NCI-H1694 (cell line): ENCODE data around the gene CALHM4.
"Not testable (repeated sequence)": the region's sequence is repeated elsewhere in the genome, so short reads cannot be mapped to it uniquely, and the experiment has no call there.

Experiments used
- DNase-seq: peaks from one replicate; lab custom pipeline; 2025; lab: John Stamatoyannopoulos, UW

The CALHM4 gene

GRCh38 chr6:116577486-116577885 lies 23.9 kb downstream of the CALHM4 start:
- DNase-seq, result no peak

GRCh38 chr6:116578335-116578734 lies 24.8 kb downstream of the CALHM4 start:
- DNase-seq, result no peak

- DNase-seq, result no peak
These were observed 25.6 kb downstream of the CALHM4 start for GRCh38 chr6:116579143-116579542.

GRCh38 chr6:116580198-116580597 lies 26.6 kb downstream of the CALHM4 start:
- no peak for DNase-seq

GRCh38 chr6:116586276-116586675 lies 32.7 kb downstream of the CALHM4 start:
- no peak for DNase-seq

GRCh38 chr6:116586738-116587137 lies 33.2 kb downstream of the CALHM4 start:
- no peak for DNase-seq

- no peak for DNase-seq
These were observed 41.7 kb downstream of the CALHM4 start for GRCh38 chr6:116595247-116595646.

- DNase-seq, result no peak
These were observed 43.3 kb downstream of the CALHM4 start for GRCh38 chr6:116596815-116597214.

- DNase-seq, result not testable (repeated sequence)
These were observed 50.4 kb downstream of the CALHM4 start for GRCh38 chr6:116603916-116604315.

- DNase-seq, result not testable (repeated sequence)
These were observed 51.3 kb downstream of the CALHM4 start for GRCh38 chr6:116604868-116605267.

- DNase-seq, result no peak
These were observed 52.4 kb downstream of the CALHM4 start for GRCh38 chr6:116605935-116606334.
